WTC11 (cell line): ENCODE data around the gene NEURL4. TPM values are rescaled to one million over a fixed set of nuclear protein-coding genes. Genes with fewer than 3 reads are reported as not detected.

Experiments used
- ATAC-seq: fragments of 200-7000 bp; cut with Tn5 transposase; 2 replicates; pipeline ENCODE4 v1.10.0; 2021; ENCODE audit warnings: mild to moderate bottlenecking, moderate library complexity
- CTCF ChIA-PET: fragments of 300-600 bp; sonication (Branson Sonifier 250); formaldehyde crosslinking; loops from one replicate; lab custom pipeline; 2021; ENCODE audit warnings: antibody characterized with exemption; lab: Charles Lee
- POLR2A ChIA-PET: fragments of 350-600 bp; sonication (Branson Sonifier 250); formaldehyde crosslinking; loops from one replicate; lab custom pipeline; 2021; ENCODE audit warnings: antibody characterized with exemption; lab: Charles Lee
- DNase-seq: peaks from one replicate; pipeline ENCODE4 v3.0.0; 2021; ENCODE audit warnings: low spot score
- H3K27ac Mint-ChIP-seq: 2 replicates; pipeline ENCODE4 v1.8.0; 2021; ENCODE audit warnings: mixed read lengths
- H3K27me3 Mint-ChIP-seq: 2 replicates; pipeline ENCODE4 v1.8.0; 2021; ENCODE audit warnings: low read depth, mild to moderate bottlenecking, moderate library complexity, mixed read lengths
- H3K36me3 Mint-ChIP-seq: 2 replicates; pipeline ENCODE4 v1.8.0; 2021; ENCODE audit warnings: mixed read lengths
- H3K4me1 Mint-ChIP-seq: 2 replicates; pipeline ENCODE4 v1.8.0; 2022; ENCODE audit warnings: mixed read lengths
- H3K4me3 Mint-ChIP-seq: 2 replicates; pipeline ENCODE4 v1.8.0; 2021; ENCODE audit warnings: mild to moderate bottlenecking, moderate library complexity, mixed read lengths
- H3K9me3 Mint-ChIP-seq: 2 replicates; pipeline ENCODE4 v1.8.0; 2021; ENCODE audit warnings: mixed read lengths
- ATF2 ChIP-seq: sonication (generic); formaldehyde crosslinking; IDR thresholded peaks from 2 replicates; pipeline ENCODE4 v1.8.1; 2022; ENCODE audit warnings: low read depth, missing genetic modification reagents, borderline replicate concordance
- ATF3 ChIP-seq: sonication (generic); formaldehyde crosslinking; conservative IDR thresholded peaks from 2 replicates; pipeline ENCODE4 v1.8.1; 2022; ENCODE audit warnings: mild to moderate bottlenecking, missing genetic modification reagents
- CREM ChIP-seq: sonication (generic); formaldehyde crosslinking; IDR thresholded peaks from 2 replicates; pipeline ENCODE4 v1.8.1; 2022; ENCODE audit warnings: mild to moderate bottlenecking, missing genetic modification reagents, moderate library complexity
- E2F5 ChIP-seq: sonication (generic); formaldehyde crosslinking; IDR thresholded peaks from 2 replicates; pipeline ENCODE4 v1.8.1; 2022; ENCODE audit warnings: mild to moderate bottlenecking, moderate library complexity, missing genetic modification reagents
- ELF4 ChIP-seq: sonication (generic); formaldehyde crosslinking; IDR thresholded peaks from 2 replicates; pipeline ENCODE4 v1.8.1; 2022; ENCODE audit warnings: low read depth, mild to moderate bottlenecking, moderate library complexity, missing genetic modification reagents
- FOXJ3 ChIP-seq: sonication (generic); formaldehyde crosslinking; IDR thresholded peaks from 2 replicates; pipeline ENCODE4 v1.9.0; 2021; ENCODE audit warnings: missing genetic modification reagents, mild to moderate bottlenecking, borderline replicate concordance
- HMGA2 ChIP-seq: fragments of 250-450 bp; sonication (Bioruptor Pico); IDR thresholded peaks from 2 replicates; pipeline ENCODE4 v1.4.0; 2021; ENCODE audit warnings: mild to moderate bottlenecking, moderate library complexity
- JUN ChIP-seq: sonication (generic); formaldehyde crosslinking; IDR thresholded peaks from 2 replicates; pipeline ENCODE4 v1.8.0; 2023; ENCODE audit warnings: mild to moderate bottlenecking, missing genetic modification reagents
- KAT7 ChIP-seq: sonication (generic); formaldehyde crosslinking; IDR thresholded peaks from 2 replicates; pipeline ENCODE4 v1.8.1; 2023; ENCODE audit warnings: missing genetic modification reagents, mild to moderate bottlenecking, borderline replicate concordance
- NFYB ChIP-seq: sonication (generic); formaldehyde crosslinking; conservative IDR thresholded peaks from 2 replicates; pipeline ENCODE4 v1.8.0; 2022; ENCODE audit warnings: low read depth, missing genetic modification reagents
- NR2C2 ChIP-seq: sonication (generic); formaldehyde crosslinking; IDR thresholded peaks from 2 replicates; pipeline ENCODE4 v1.8.0; 2022; ENCODE audit warnings: mild to moderate bottlenecking, missing genetic modification reagents
- NR3C1 ChIP-seq: sonication (generic); formaldehyde crosslinking; conservative IDR thresholded peaks from 2 replicates; pipeline ENCODE4 v1.8.1; 2023; ENCODE audit warnings: low read depth, mild to moderate bottlenecking, missing genetic modification reagents
- SMAD3 ChIP-seq: sonication (generic); formaldehyde crosslinking; IDR thresholded peaks from 2 replicates; pipeline ENCODE4 v1.8.0; 2022; ENCODE audit warnings: missing genetic modification reagents, mild to moderate bottlenecking, borderline replicate concordance
- STAT6 ChIP-seq: sonication (generic); formaldehyde crosslinking; conservative IDR thresholded peaks from 2 replicates; pipeline ENCODE4 v1.8.1; 2023; ENCODE audit warnings: mild to moderate bottlenecking, low read depth, missing genetic modification reagents, moderate library complexity
- TCF7 ChIP-seq: sonication (generic); formaldehyde crosslinking; IDR thresholded peaks from 2 replicates; pipeline ENCODE4 v1.8.0; 2022; ENCODE audit warnings: mild to moderate bottlenecking, low read depth, missing genetic modification reagents, moderate library complexity
- TEAD1 ChIP-seq: sonication (generic); formaldehyde crosslinking; IDR thresholded peaks from 2 replicates; pipeline ENCODE4 v1.8.0; 2022; ENCODE audit warnings: mild to moderate bottlenecking, missing genetic modification reagents
- USF1 ChIP-seq: sonication (generic); formaldehyde crosslinking; IDR thresholded peaks from 2 replicates; pipeline ENCODE4 v1.8.0; 2022; ENCODE audit warnings: mild to moderate bottlenecking, missing genetic modification reagents
- ZNF138 ChIP-seq: sonication (generic); formaldehyde crosslinking; conservative IDR thresholded peaks from 2 replicates; pipeline ENCODE4 v1.8.1; 2022; ENCODE audit warnings: mild to moderate bottlenecking, moderate library complexity, missing genetic modification reagents
- ZNF219 ChIP-seq: sonication (generic); formaldehyde crosslinking; IDR thresholded peaks from 2 replicates; pipeline ENCODE4 v1.8.0; 2023; ENCODE audit warnings: missing genetic modification reagents, mild to moderate bottlenecking, borderline replicate concordance
- ZNF232 ChIP-seq: sonication (generic); formaldehyde crosslinking; IDR thresholded peaks from 2 replicates; pipeline ENCODE4 v1.8.0; 2022; ENCODE audit warnings: mild to moderate bottlenecking, missing genetic modification reagents
- ZNF263 ChIP-seq: sonication (generic); formaldehyde crosslinking; IDR thresholded peaks from 2 replicates; pipeline ENCODE4 v1.8.1; 2022; ENCODE audit warnings: low read depth, mild to moderate bottlenecking, moderate library complexity, missing genetic modification reagents
- ZNF317 ChIP-seq: sonication (generic); formaldehyde crosslinking; IDR thresholded peaks from 2 replicates; pipeline ENCODE4 v1.8.1; 2023; ENCODE audit warnings: low read depth, mild to moderate bottlenecking, moderate library complexity, missing genetic modification reagents, borderline replicate concordance
- total RNA-seq: library from RNA; stranded (reverse); gene quantifications from 3 replicates; pipeline ENCODE4 v1.2.3, GENCODE V29; 2021
- TF ChIP-seq, protein P1 (sequence below): sonication (generic); formaldehyde crosslinking; IDR thresholded peaks from 2 replicates; pipeline ENCODE4 v1.8.1; 2022; ENCODE audit warnings: missing genetic modification reagents, borderline replicate concordance
- TF ChIP-seq, protein P2 (sequence below): sonication (generic); formaldehyde crosslinking; IDR thresholded peaks from 2 replicates; pipeline ENCODE4 v1.8.1; 2023; ENCODE audit warnings: mild to moderate bottlenecking, moderate library complexity, missing genetic modification reagents
- TF ChIP-seq, protein P3 (sequence below): sonication (generic); formaldehyde crosslinking; IDR thresholded peaks from 2 replicates; pipeline ENCODE4 v1.8.1; 2023; ENCODE audit warnings: mild to moderate bottlenecking, missing genetic modification reagents, moderate library complexity

The NEURL4 gene
- total RNA-seq, 1 experiment from 2014 or later = 64.4 TPM

DNA sequence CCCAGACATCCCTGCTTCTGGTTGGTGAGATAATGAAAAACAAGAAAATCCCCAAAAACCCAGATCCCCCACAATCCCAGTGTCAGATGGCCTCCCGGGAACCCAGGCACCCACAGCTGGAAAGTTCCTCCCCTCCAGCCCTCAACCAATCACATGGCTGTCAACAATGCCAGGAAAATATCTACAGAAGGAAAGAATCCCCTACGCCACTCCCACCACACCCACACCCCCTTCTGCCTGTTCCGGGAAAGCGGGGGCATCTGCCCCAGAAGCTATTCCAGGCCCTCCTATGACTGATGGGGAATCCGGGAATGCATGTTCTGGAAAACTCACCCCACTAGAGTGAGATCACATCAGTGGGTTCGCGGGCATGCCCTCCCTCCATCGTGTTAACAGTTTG lies 27.6 kb upstream of the NEURL4 start (continued):
- TF ChIP-seq HMGA2 (no peak), ZNF317 (CRISPR knock-in tag) (no peak), KAT7 (CRISPR knock-in tag) (no peak), E2F5 (CRISPR knock-in tag) (no peak), ZNF219 (no peak), ATF3 (CRISPR knock-in tag) (no peak), USF1 (CRISPR knock-in tag) (no peak), NR3C1 (CRISPR knock-in tag) (no peak), CREM (no peak), JUN (CRISPR knock-in tag) (no peak)
- TF ChIP-seq, protein P1, sequence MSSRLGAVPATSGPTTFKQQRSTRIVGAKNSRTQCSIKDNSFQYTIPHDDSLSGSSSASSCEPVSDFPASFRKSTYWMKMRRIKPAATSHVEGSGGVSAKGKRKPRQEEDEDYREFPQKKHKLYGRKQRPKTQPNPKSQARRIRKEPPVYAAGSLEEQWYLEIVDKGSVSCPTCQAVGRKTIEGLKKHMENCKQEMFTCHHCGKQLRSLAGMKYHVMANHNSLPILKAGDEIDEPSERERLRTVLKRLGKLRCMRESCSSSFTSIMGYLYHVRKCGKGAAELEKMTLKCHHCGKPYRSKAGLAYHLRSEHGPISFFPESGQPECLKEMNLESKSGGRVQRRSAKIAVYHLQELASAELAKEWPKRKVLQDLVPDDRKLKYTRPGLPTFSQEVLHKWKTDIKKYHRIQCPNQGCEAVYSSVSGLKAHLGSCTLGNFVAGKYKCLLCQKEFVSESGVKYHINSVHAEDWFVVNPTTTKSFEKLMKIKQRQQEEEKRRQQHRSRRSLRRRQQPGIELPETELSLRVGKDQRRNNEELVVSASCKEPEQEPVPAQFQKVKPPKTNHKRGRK (CRISPR knock-in tag) = no peak

DNA sequence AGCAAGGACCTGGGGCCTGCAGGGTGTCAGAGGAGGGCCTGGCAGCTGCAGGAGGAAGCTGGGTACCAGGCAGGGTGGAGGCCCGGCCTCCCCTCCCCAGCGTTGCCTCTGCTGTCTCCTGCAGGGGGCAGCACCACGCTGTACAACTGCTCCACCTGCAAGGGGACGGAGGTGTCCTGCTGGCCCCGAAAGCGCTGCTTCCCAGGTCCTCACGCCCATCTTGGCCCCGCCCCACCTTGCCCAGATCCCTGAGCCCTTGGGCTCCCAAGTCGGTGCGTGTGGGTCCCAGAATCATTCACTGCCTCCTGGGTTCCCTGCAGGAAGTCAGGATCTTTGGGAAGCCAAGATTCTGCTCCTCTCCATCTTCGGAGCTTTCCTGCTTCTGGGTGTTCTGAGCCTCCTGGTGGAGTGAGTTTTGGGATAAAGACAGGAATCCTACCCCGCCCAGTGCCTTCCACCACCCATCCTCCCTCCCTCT lies 27.0 kb upstream of the NEURL4 start:
- DNase-seq (peak; percentile 96), ATAC-seq (peak; percentile 72)
- CTCF ChIA-PET = interaction anchor here (0.6 to 6.6 kb wide), 49 partner anchors 9 to 322 kb away, joined by 3 to 69 read pairs (median 4); partner anchors contain the start of genes ACAP1, CHRNB1, NEURL4 and PLSCR3
- peaks cover 22% of the 10 kb centered on the region for H3K4me1 Mint-ChIP-seq
- peak overlapping the region; percentile 44 for H3K4me3 Mint-ChIP-seq
- no peaks in the 10 kb centered on the region for H3K9me3 Mint-ChIP-seq
- POLR2A ChIA-PET = interaction anchor here (1.1 to 1.5 kb wide), 3 partner anchors 19 to 90 kb away, joined by 3 to 7 read pairs (median 4); partner anchors contain the start of genes ACAP1 and TMEM256
- peaks cover 7% of the 10 kb centered on the region for H3K27me3 Mint-ChIP-seq
- no peak overlapping the region for H3K27ac Mint-ChIP-seq
- no peaks in the 10 kb centered on the region for H3K36me3 Mint-ChIP-seq
- TF ChIP-seq E2F5 (CRISPR knock-in tag) (no peak), TCF7 (CRISPR knock-in tag) (no peak), NFYB (CRISPR knock-in tag) (no peak), NR3C1 (CRISPR knock-in tag) (no peak), FOXJ3 (CRISPR knock-in tag) (no peak), STAT6 (CRISPR knock-in tag) (no peak), SMAD3 (no peak), NR2C2 (no peak), ZNF138 (CRISPR knock-in tag) (no peak; the same call in 1 of the 2 replicates), ZNF232 (CRISPR knock-in tag) (no peak; the same call in 1 of the 2 replicates), ELF4 (CRISPR knock-in tag) (no peak), ZNF263 (CRISPR knock-in tag) (no peak), TEAD1 (peak; percentile 53; the same call in 1 of the 2 replicates), ATF2 (CRISPR knock-in tag) (no peak)
- TF ChIP-seq, protein P2, sequence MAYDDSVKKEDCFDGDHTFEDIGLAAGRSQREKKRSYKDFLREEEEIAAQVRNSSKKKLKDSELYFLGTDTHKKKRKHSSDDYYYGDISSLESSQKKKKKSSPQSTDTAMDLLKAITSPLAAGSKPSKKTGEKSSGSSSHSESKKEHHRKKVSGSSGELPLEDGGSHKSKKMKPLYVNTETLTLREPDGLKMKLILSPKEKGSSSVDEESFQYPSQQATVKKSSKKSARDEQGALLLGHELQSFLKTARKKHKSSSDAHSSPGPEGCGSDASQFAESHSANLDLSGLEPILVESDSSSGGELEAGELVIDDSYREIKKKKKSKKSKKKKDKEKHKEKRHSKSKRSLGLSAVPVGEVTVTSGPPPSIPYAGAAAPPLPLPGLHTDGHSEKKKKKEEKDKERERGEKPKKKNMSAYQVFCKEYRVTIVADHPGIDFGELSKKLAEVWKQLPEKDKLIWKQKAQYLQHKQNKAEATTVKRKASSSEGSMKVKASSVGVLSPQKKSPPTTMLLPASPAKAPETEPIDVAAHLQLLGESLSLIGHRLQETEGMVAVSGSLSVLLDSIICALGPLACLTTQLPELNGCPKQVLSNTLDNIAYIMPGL (CRISPR knock-in tag) = peak; percentile 62; the same call in 1 of the 2 replicates
- TF ChIP-seq, protein P3, sequence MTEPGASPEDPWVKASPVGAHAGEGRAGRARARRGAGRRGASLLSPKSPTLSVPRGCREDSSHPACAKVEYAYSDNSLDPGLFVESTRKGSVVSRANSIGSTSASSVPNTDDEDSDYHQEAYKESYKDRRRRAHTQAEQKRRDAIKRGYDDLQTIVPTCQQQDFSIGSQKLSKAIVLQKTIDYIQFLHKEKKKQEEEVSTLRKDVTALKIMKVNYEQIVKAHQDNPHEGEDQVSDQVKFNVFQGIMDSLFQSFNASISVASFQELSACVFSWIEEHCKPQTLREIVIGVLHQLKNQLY (CRISPR knock-in tag) = no peak
